HEK293 (cell line): ENCODE results near the gene OSBPL10.

Experiments
- CTCF ChIA-PET: fragments of 350-600 bp; formaldehyde crosslinking; extraction: SDS; loops from one replicate; lab custom pipeline; 2021; ENCODE audit warnings: antibody characterized with exemption; lab: Yijun Ruan, JAX
- POLR2A ChIA-PET: fragments of 300-600 bp; formaldehyde crosslinking; extraction: SDS; loops from one replicate; lab custom pipeline; 2020; ENCODE audit warnings: antibody characterized with exemption, inconsistent platforms; lab: Yijun Ruan, JAX
- H3K27ac ChIP-seq: fragments of 200-500 bp; sonication (Bioruptor generic); 2 replicates; pipeline ENCODE4 v1.5.1; 2014; ENCODE audit warnings: low read depth, low read length, control low read depth, inconsistent platforms; ENCODE audit errors: extremely low read depth
- H3K36me3 ChIP-seq, 2 experiments: fragments of 200-500 bp in 1 of 2; sonication (Bioruptor generic) in 1 of 2; 1 replicate in 1 of 2; 2 replicates in 1 of 2; pipeline ENCODE4 v1.5.1; 2014 to 2017; ENCODE audit warnings: inconsistent platforms in 2 of 2, low read length in 2 of 2; ENCODE audit not compliant: control insufficient read depth in 2 of 2, insufficient read depth in 1 of 2
- H3K4me1 ChIP-seq: fragments of 200-500 bp; sonication (Bioruptor generic); 2 replicates; pipeline ENCODE4 v1.5.1; 2014; ENCODE audit warnings: mild to moderate bottlenecking, low read length, inconsistent platforms; ENCODE audit not compliant: control insufficient read depth, insufficient read depth
- H3K4me3 ChIP-seq: 2 replicates; pipeline ENCODE4 v1.5.1; 2011; ENCODE audit warnings: low read depth, mild to moderate bottlenecking, control low read depth, low read length, moderate library complexity
- H3K9me3 ChIP-seq: fragments of 200-500 bp; sonication (Bioruptor generic); 2 replicates; pipeline ENCODE4 v1.5.1; 2014; ENCODE audit warnings: low read depth, low read length, inconsistent platforms; ENCODE audit not compliant: control insufficient read depth, insufficient read depth
- OSR2 ChIP-seq: fragments of 450-650 bp; formaldehyde crosslinking; IDR thresholded peaks from 2 replicates; pipeline ENCODE4 v1.5.1; 2016; ENCODE audit warnings: missing biosample characterization, missing genetic modification characterization
- SETDB1 ChIP-seq: IDR thresholded peaks from one replicate; pipeline ENCODE4 v1.6.1; 2017; ENCODE audit warnings: mild to moderate bottlenecking, low read length, moderate library complexity, mixed read lengths; ENCODE audit not compliant: insufficient read length
- ZBTB1 ChIP-seq: fragments of 450-650 bp; formaldehyde crosslinking; IDR thresholded peaks from 2 replicates; pipeline ENCODE4 v1.5.1; 2016; ENCODE audit warnings: missing biosample characterization, missing genetic modification characterization
- ZFP41 ChIP-seq: fragments of 450-650 bp; formaldehyde crosslinking; IDR thresholded peaks from 2 replicates; pipeline ENCODE4 v1.5.1; 2016; ENCODE audit warnings: missing biosample characterization, missing genetic modification characterization, borderline replicate concordance
- ZNF133 ChIP-seq: fragments of 450-650 bp; formaldehyde crosslinking; IDR thresholded peaks from 2 replicates; pipeline ENCODE4 v1.5.1; 2016; ENCODE audit warnings: missing biosample characterization, missing genetic modification characterization
- ZNF16 ChIP-seq: fragments of 450-650 bp; formaldehyde crosslinking; IDR thresholded peaks from 2 replicates; pipeline ENCODE4 v1.5.1; 2016; ENCODE audit warnings: low read depth, missing biosample characterization, missing genetic modification characterization
- ZNF19 ChIP-seq: fragments of 450-650 bp; formaldehyde crosslinking; IDR thresholded peaks from 2 replicates; pipeline ENCODE4; 2016; ENCODE audit warnings: missing biosample characterization, missing genetic modification characterization, low read depth
- ZNF311 ChIP-seq: fragments of 450-650 bp; formaldehyde crosslinking; IDR thresholded peaks from 2 replicates; pipeline ENCODE4 v1.5.1; 2017; ENCODE audit warnings: missing biosample characterization, missing genetic modification characterization, borderline replicate concordance
- ZNF350 ChIP-seq: fragments of 450-650 bp; formaldehyde crosslinking; IDR thresholded peaks from 2 replicates; pipeline ENCODE4 v1.5.0; 2017; ENCODE audit warnings: missing biosample characterization, mild to moderate bottlenecking, missing genetic modification characterization
- ZNF394 ChIP-seq: fragments of 450-650 bp; formaldehyde crosslinking; IDR thresholded peaks from 2 replicates; pipeline ENCODE4 v1.5.1; 2016; ENCODE audit warnings: missing biosample characterization, missing genetic modification characterization, mild to moderate bottlenecking, moderate library complexity, borderline replicate concordance
- ZNF473 ChIP-seq: fragments of 450-650 bp; formaldehyde crosslinking; IDR thresholded peaks from 2 replicates; pipeline ENCODE4 v1.5.1; 2017; ENCODE audit warnings: missing biosample characterization, missing genetic modification characterization
- ZNF514 ChIP-seq: fragments of 450-650 bp; formaldehyde crosslinking; IDR thresholded peaks from 2 replicates; pipeline ENCODE4 v1.5.1; 2016; ENCODE audit warnings: missing biosample characterization, missing genetic modification characterization
- ZNF658 ChIP-seq: fragments of 450-650 bp; formaldehyde crosslinking; IDR thresholded peaks from 2 replicates; pipeline ENCODE4; 2016; ENCODE audit warnings: missing biosample characterization, missing genetic modification characterization
- ZNF664 ChIP-seq: fragments of 450-650 bp; formaldehyde crosslinking; IDR thresholded peaks from 2 replicates; pipeline ENCODE4 v1.5.1; 2016; ENCODE audit warnings: missing biosample characterization, missing genetic modification characterization
- TF ChIP-seq, protein P1 (sequence below): fragments of 450-650 bp; formaldehyde crosslinking; IDR thresholded peaks from 2 replicates; pipeline ENCODE4 v1.5.1; 2016; ENCODE audit warnings: missing biosample characterization, missing genetic modification characterization
- TF ChIP-seq, protein P2 (sequence below): fragments of 450-650 bp; formaldehyde crosslinking; IDR thresholded peaks from 2 replicates; pipeline ENCODE4 v1.5.1; 2016; ENCODE audit warnings: missing biosample characterization, missing genetic modification characterization, low read depth
- TF ChIP-seq, protein P3 (sequence below): fragments of 450-650 bp; formaldehyde crosslinking; IDR thresholded peaks from 2 replicates; pipeline ENCODE4 v1.5.1; 2017; ENCODE audit warnings: missing biosample characterization, missing genetic modification characterization
- TF ChIP-seq, protein P4 (sequence below): IDR thresholded peaks from 2 replicates; pipeline ENCODE4 v1.6.1; 2011; ENCODE audit warnings: mild to moderate bottlenecking, low read depth, low read length, borderline replicate concordance

OSBPL10 gene

DNA sequence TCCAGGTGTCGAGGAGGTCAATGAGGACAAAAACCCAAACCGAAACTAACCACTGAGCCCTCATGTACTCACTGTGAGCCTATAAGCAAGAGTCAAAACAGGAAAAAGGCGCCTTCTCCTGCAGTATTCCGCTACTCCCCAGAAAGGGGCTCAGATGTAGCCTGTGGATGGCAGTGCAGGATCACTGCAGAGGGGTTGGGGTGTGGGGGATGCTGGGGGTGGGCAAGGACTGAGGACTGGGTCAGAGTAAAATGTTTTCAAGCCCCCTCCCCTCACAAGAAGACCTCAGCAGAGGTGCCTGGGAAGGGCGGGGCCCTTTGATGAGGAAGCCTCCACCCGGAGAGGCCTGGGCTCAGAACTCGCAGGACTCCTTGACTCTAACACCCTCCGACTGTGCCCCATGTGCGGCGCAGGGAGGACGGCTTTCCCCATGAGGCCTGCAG, 170.1 kb downstream of the OSBPL10 start:
- Histone ChIP-seq H3K36me3 (no peaks in the 10 kb centered on the region), H3K9me3 (no peaks in the 10 kb centered on the region), H3K27ac (no peak overlapping the region), H3K4me3 (no peak overlapping the region), H3K4me1 (no peaks in the 10 kb centered on the region)
- CTCF ChIA-PET, result no interaction called here
- TF ChIP-seq ZNF133, result no peak
- TF ChIP-seq ZNF514, result no peak
- TF ChIP-seq ZBTB1, result no peak
- TF ChIP-seq ZNF16 (tag by site-specific recombination), result no peak
- TF ChIP-seq, all 188 proteins: peak for 0
- POLR2A ChIA-PET, result no interaction called here

DNA sequence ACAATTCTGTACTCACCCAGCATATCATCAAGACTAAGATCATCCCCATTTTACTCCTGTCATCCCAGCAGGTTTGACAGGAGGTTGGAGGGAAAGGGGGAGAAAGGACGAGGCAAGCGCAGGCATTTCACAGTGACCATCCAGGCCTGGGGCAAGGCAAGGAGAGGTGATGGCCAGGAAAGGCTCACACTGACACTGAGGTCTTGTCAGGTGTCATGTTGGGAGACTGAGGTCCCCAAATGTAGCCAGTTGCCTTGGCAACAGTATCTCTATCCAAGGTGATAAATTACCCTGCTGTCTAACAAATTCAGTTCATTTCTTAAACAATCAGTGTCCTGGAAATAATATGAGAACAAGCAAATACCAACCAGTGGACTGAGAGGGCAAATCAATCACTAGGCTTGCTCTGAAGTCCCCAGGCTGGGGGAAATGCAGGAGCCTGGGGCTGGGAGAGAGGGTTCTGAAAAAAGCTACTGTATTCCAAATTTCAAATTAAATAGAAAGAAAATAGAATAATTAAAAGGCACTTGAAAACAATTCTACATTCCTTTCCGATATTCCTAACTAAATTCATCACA, 172.8 kb downstream of the OSBPL10 start:
- Histone ChIP-seq H3K36me3 (no peaks in the 10 kb centered on the region), H3K27ac (no peak overlapping the region), H3K4me3 (no peak overlapping the region), H3K9me3 (no peaks in the 10 kb centered on the region), H3K4me1 (no peaks in the 10 kb centered on the region)
- ChIA-PET CTCF (no interaction called here), POLR2A (no interaction called here)
- no peak for TF ChIP-seq SETDB1
- TF ChIP-seq ZNF19 (tag by site-specific recombination), result no peak
- TF ChIP-seq, protein P1, sequence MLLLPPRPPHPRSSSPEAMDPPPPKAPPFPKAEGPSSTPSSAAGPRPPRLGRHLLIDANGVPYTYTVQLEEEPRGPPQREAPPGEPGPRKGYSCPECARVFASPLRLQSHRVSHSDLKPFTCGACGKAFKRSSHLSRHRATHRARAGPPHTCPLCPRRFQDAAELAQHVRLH (tag by site-specific recombination), result no peak
- TF ChIP-seq, protein P2, sequence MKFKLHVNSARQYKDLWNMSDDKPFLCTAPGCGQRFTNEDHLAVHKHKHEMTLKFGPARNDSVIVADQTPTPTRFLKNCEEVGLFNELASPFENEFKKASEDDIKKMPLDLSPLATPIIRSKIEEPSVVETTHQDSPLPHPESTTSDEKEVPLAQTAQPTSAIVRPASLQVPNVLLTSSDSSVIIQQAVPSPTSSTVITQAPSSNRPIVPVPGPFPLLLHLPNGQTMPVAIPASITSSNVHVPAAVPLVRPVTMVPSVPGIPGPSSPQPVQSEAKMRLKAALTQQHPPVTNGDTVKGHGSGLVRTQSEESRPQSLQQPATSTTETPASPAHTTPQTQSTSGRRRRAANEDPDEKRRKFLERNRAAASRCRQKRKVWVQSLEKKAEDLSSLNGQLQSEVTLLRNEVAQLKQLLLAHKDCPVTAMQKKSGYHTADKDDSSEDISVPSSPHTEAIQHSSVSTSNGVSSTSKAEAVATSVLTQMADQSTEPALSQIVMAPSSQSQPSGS (tag by site-specific recombination), result no peak
- TF ChIP-seq ZNF473 (tag by site-specific recombination), result no peak
- no peak for TF ChIP-seq ZNF664 (tag by site-specific recombination)
- no peak for TF ChIP-seq ZNF350 (tag by site-specific recombination)
- no peak for TF ChIP-seq ZNF311 (tag by site-specific recombination)
- no peak for TF ChIP-seq ZNF658
- TF ChIP-seq ZFP41 (tag by site-specific recombination), result no peak
- TF ChIP-seq, protein P3, sequence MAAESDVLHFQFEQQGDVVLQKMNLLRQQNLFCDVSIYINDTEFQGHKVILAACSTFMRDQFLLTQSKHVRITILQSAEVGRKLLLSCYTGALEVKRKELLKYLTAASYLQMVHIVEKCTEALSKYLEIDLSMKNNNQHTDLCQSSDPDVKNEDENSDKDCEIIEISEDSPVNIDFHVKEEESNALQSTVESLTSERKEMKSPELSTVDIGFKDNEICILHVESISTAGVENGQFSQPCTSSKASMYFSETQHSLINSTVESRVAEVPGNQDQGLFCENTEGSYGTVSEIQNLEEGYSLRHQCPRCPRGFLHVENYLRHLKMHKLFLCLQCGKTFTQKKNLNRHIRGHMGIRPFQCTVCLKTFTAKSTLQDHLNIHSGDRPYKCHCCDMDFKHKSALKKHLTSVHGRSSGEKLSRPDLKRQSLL, result no peak
- TF ChIP-seq OSR2 (tag by site-specific recombination), result no peak
- no peak for TF ChIP-seq ZNF394
- TF ChIP-seq, protein P4, sequence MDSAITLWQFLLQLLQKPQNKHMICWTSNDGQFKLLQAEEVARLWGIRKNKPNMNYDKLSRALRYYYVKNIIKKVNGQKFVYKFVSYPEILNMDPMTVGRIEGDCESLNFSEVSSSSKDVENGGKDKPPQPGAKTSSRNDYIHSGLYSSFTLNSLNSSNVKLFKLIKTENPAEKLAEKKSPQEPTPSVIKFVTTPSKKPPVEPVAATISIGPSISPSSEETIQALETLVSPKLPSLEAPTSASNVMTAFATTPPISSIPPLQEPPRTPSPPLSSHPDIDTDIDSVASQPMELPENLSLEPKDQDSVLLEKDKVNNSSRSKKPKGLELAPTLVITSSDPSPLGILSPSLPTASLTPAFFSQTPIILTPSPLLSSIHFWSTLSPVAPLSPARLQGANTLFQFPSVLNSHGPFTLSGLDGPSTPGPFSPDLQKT, result no peak
